GM19023 (cell line): ENCODE data around the gene FARS2.

Experiments used
- ATAC-seq: cut with Tn5 transposase; IDR thresholded peaks from one replicate; pipeline ENCODE4 v1.9.1; 2021; ENCODE audit warnings: mild to moderate bottlenecking, moderate library complexity; ENCODE audit not compliant: unreplicated experiment

FARS2 gene

GRCh38 chr6:5744497-5744896 is 483.2 kb downstream of the FARS2 start:
- no peak for ATAC-seq

- ATAC-seq = no peak
Observed at GRCh38 chr6:5745081-5745480, 483.8 kb downstream of the FARS2 start.

GRCh38 chr6:5746053-5746758 is 484.9 kb downstream of the FARS2 start:
- ATAC-seq = no peak

GRCh38 chr6:5746759-5747130 is 485.4 kb downstream of the FARS2 start:
- ATAC-seq = no peak

GRCh38 chr6:5747379-5747778 is 486.1 kb downstream of the FARS2 start:
- ATAC-seq = no peak

- no peak for ATAC-seq
Observed at GRCh38 chr6:5749016-5749650, 487.8 kb downstream of the FARS2 start.

- ATAC-seq = no peak
Observed at GRCh38 chr6:5749651-5750215, 488.4 kb downstream of the FARS2 start.

- no peak for ATAC-seq
Observed at GRCh38 chr6:5751525-5752390, 490.4 kb downstream of the FARS2 start.

- ATAC-seq = no peak
Observed at GRCh38 chr6:5752391-5752680, 491.0 kb downstream of the FARS2 start.

- no peak for ATAC-seq
Observed at GRCh38 chr6:5753209-5753608, 491.9 kb downstream of the FARS2 start.

GRCh38 chr6:5754904-5755303 is 493.6 kb downstream of the FARS2 start:
- ATAC-seq = no peak

- no peak for ATAC-seq
Observed at GRCh38 chr6:5759571-5759970, 498.3 kb downstream of the FARS2 start.

GRCh38 chr6:5761370-5761769 is 500.1 kb downstream of the FARS2 start:
- ATAC-seq = no peak

GRCh38 chr6:5762561-5762968 is 501.3 kb downstream of the FARS2 start:
- ATAC-seq = no peak

GRCh38 chr6:5763407-5763806 is 502.1 kb downstream of the FARS2 start:
- ATAC-seq = no peak

GRCh38 chr6:5763871-5764270 is 502.6 kb downstream of the FARS2 start:
- peak; percentile 52 for ATAC-seq

- peak; percentile 49 for ATAC-seq
Observed at GRCh38 chr6:5764401-5764955, 503.2 kb downstream of the FARS2 start.

GRCh38 chr6:5765141-5765760 is 503.9 kb downstream of the FARS2 start:
- no peak for ATAC-seq

- ATAC-seq = no peak
Observed at GRCh38 chr6:5766260-5766659, 504.9 kb downstream of the FARS2 start.

- no peak for ATAC-seq
Observed at GRCh38 chr6:5767471-5767870, 506.2 kb downstream of the FARS2 start.

GRCh38 chr6:5771211-5771610 is 509.9 kb downstream of the FARS2 start:
- no peak for ATAC-seq
